SK-MEL-5 (cell line): ENCODE measurements around the gene SRRD. TPM values are rescaled to one million over a fixed set of nuclear protein-coding genes. Genes with fewer than 3 reads are reported as not detected.

Experiments
- DNase-seq: peaks from one replicate; pipeline ENCODE4 v3.0.0-alpha.2; 2016; ENCODE audit warnings: low read depth, low spot score
- in situ Hi-C: cut with HindIII; loops from 2 replicates; pipeline ENCODE4 v1.10.0; 2016; ENCODE audit warnings: low sequenced_read_pairs, high pct_unique_total_duplicates, low pct_unique_long_range_greater_than_20kb
- total RNA-seq: library from RNA; depleted of rRNA; stranded (reverse); fragments of >200 nt; shearing (Covaris generic); gene quantifications from 2 replicates; pipeline ENCODE4 v1.2.3, GENCODE V29; 2014

The SRRD gene
- total RNA-seq, 1 experiment from 2014 or later: 163 TPM

DNA sequence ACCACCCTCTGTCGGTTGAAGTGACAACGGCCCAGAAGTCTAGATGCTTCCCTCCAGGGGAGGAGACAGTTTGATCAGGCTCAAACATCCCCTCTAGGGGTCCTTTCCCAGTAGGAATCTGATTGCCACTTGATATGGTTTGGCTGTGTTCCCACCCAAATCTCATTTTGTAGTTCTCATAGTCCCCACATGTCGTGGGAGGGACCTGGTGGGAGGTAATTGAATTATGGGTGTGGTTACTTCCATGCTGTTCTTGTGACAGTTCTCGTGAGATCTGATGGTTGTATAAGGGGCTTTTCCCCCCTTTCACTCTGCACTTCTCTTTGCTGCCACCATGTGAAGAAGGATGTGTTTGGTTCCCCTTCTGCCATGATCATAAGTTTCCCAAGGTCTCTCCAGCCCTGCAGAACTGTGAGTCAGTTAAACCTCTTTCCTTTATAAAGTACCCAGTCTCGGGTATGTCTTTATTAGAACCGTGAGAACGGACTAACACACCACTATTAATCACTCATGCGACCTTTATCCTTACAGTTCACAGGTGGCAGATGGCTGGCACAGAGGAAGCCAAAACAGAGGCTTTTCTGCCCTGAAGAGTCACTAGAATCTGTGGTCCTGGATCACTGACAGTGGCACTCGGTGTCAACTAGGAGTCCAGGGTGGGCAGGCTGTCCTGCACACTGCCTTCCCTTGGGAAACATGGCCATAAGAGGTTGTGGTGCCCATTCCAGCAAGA lies 33.1 kb upstream of the SRRD start:
- no peak for DNase-seq
- in situ Hi-C loops: no loop called here

DNA sequence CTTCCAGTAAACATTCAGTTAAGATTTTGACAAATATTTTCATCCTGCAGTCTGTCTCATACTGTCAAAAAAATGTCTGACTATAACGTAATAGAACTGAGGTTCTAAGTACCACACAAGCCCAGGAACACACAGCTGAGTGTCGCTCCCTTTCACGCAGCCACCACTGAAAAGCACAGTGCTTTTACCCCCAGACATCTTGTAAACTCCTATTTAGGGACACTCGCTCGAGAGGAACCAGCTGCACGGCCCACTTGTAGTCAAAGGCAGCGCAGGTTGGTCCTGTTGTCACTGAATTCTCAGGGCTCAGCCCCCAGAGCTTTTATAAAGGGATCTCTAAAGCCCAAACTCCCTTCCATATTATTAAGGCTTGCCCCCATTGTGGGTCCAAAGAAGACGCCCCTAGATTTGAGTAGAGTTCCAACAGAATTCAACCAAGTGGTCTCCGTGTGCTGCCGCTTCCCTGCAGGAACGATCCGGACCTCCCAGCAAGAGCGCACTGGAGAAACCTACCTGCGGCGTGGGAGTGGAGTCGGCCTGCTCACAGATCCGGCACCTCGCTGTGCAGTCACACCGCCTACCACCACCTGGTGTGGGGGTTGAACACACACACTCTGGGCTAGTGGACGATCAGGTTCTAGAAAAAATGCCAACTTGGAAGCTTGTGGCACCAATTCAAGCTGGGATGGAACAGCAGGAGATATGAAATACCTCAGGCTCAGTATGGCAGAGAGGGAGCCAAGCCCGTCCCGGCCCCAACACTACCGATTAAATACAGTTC lies 31.3 kb upstream of the SRRD start:
- no peak for DNase-seq
- in situ Hi-C loops: no loop called here

DNA sequence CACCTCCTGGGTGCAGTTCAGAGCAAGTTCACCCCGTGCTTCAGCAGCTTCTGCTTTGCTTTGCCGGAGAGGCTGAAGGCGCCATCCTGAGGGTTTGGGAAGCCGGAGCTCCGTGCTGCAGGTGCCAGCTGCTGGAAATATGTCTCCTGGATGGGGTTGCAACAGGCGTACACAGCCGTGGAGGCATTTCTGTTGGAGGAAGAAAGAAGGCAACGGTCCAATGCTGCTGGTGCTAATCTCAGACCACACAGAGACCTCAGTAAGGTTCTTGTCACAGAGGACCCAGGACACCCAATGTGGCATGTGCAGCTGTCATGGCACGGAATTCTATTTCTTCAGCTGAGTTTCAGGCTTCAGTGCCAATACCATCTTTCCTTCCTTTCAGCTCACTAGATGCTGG lies 30.5 kb upstream of the SRRD start:
- in situ Hi-C loops: no loop called here
- DNase-seq: no peak

- in situ Hi-C loops: no loop called here
- DNase-seq: no peak
Measured at GRCh38 chr22:26453812-26454500, 29.7 kb upstream of the SRRD start.

GRCh38 chr22:26457661-26458272 lies 25.9 kb upstream of the SRRD start:
- in situ Hi-C loops: no loop called here
- no peak for DNase-seq

DNA sequence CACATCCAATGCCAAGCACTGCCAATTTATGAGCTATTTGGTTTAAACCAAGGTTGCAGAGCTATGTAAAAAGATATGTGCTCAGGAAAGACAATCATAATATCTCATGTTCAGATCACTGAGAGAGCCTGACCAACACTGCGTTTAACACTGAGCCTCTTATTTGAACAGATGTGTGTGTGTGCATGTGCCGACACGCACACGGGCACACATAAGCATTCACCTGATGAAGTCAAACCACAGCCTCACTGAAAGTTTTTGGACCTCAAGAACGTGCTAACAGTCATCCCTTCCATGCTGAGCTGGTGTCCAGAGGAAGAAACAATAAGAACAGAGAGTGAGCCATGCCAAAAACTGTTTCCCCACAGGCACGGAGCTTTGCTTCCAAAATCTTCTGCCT lies 23.5 kb upstream of the SRRD start:
- in situ Hi-C loops: no loop called here
- DNase-seq: no peak

GRCh38 chr22:26461188-26461810 lies 22.4 kb upstream of the SRRD start:
- in situ Hi-C loops: no loop called here
- DNase-seq: peak; percentile 89

- DNase-seq: no peak
- in situ Hi-C loops: no loop called here
Measured at GRCh38 chr22:26462051-26462450, 21.6 kb upstream of the SRRD start.

GRCh38 chr22:26462641-26463040 lies 21.0 kb upstream of the SRRD start:
- in situ Hi-C loops: no loop called here

GRCh38 chr22:26463101-26463661 lies 20.5 kb upstream of the SRRD start:
- in situ Hi-C loops: no loop called here
- DNase-seq: no peak

More at GRCh38 chr22:26462641-26463040, 21.0 kb upstream of the SRRD start:
- DNase-seq: no peak

DNA sequence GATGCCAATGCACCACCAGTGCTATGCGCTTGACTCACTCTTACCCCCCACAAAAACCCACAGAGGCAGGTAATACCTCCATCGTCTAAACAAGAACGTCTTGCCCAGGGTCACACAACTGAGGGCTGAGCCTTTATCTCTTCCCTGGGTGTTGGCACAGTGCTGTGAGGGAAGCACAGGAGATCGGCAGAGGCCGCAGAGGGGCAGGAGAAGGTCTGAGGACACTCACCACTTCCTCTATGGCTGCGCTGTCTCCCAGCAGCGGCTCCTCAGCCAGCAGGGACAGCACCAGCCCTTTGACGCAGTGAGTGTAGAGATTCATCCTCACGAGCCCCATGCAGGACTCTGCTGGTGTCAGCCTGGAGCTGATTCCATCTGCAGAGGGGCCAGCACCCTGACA lies 20.0 kb upstream of the SRRD start:
- in situ Hi-C loops: no loop called here
- no peak for DNase-seq

- in situ Hi-C loops: no loop called here
- DNase-seq: no peak
Measured at GRCh38 chr22:26464312-26464711, 19.4 kb upstream of the SRRD start.

- no peak for DNase-seq
- in situ Hi-C loops: no loop called here
Measured at GRCh38 chr22:26466196-26466595, 17.5 kb upstream of the SRRD start.

- in situ Hi-C loops: no loop called here
Measured at GRCh38 chr22:26470807-26471206, 12.9 kb upstream of the SRRD start.

DNA sequence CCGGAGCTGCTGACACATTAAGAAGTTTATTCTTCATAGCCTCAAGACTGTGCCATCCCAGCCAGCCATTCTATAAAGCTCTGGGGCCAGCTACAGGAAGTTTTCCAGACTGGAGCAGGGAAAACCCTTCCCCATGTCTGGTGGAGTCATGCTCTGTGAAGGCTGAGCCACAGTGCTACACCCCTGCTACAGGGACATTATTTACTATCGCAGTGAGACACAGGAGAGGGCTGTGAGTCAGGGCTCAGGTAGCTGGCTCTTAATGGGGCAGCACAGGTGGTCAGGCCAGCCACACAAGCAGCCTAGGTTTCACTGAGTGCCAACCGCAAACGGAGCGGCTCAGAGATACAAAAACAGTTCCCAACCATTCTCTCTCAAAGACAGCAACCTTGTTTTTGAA lies 12.2 kb upstream of the SRRD start:
- no peak for DNase-seq
- in situ Hi-C loops: no loop called here

More at GRCh38 chr22:26470807-26471206, 12.9 kb upstream of the SRRD start:
- no peak for DNase-seq

DNA sequence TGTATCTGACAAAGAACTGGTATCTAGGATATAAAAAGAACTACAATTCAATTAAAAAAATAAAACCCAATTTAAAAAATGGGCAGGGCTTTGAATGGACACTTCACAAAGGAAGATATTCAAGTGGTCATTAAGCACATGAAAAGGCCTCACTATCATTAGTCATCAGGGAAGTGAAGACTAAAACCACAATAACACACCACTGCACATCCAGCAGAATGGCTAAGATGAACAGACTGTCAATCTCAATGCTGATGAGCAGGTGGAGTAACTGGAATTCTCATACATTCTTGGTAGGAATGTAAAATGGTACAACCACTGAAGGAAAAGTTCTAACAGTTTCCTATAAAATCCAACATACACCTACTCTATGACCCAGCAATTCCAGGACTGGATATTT lies 9.0 kb upstream of the SRRD start:
- DNase-seq: peak; percentile 80

DNA sequence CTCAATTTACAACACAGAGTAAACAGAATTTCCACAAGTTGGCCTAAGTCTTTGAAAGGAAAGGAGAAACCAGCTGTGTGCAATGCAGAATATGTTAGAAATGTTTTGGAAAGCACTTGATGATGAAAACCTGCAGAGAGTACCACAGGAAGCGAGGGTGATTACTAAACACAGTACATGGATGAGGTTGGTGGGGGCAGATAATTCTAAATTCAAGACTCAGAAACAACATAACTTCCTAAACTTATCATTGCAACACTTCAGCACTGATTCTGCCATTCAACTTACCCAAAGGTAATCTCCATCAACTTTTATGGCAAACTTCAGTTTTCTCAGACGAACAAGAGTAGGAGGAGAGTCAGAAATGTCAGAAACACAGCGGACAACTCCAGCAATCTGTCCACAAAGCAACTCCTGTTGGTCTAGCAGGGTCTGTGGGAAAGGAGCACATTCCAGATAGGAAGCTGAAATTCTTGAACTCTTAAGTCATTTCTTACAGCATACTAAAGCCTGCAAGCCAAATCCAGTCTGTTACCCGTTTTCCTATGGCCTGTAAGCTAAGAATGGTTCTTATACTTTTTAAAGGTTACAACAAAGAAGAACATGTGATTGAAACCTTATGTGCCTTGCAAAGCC lies 6.9 kb upstream of the SRRD start:
- peak; percentile 72 for DNase-seq
- in situ Hi-C loops: no loop called here

More for the DNA sequence above, 9.0 kb upstream of the SRRD start:
- in situ Hi-C loops: no loop called here
